Stimulated activated CD4-positive, alpha-beta T cell treated with anti-CD3 and anti-CD28 coated beads, Interleukin-1b, Interleukin-23, amount 100 ng/mL, for 4 hours (primary cell): ENCODE data around the gene TBC1D22A.
A peak's percentile ranks its signal among the peaks of the same experiment; 100 is the strongest.

Source experiments
- DNase-seq, 2 donors: peaks; one replicate each; pipeline ENCODE4 v3.0.0-alpha.2; 2020; ENCODE audit warnings: low read depth in 2 of 2

Gene TBC1D22A

GRCh38 chr22:46752988-46753310 lies 9.5 kb upstream of the TBC1D22A start:
- DNase-seq: no peak

- DNase-seq: no peak
These were observed 9.1 kb upstream of the TBC1D22A start for GRCh38 chr22:46753360-46753759.

- no peak for DNase-seq
These were observed 8.7 kb upstream of the TBC1D22A start for GRCh38 chr22:46753761-46754109.

GRCh38 chr22:46754110-46754799 lies 8.2 kb upstream of the TBC1D22A start:
- no peak for DNase-seq

GRCh38 chr22:46754826-46755225 lies 7.6 kb upstream of the TBC1D22A start:
- DNase-seq: no peak

- DNase-seq: no peak
These were observed 6.9 kb upstream of the TBC1D22A start for GRCh38 chr22:46755525-46755924.

- no peak for DNase-seq
These were observed 6.4 kb upstream of the TBC1D22A start for GRCh38 chr22:46756097-46756496.

- DNase-seq: no peak
These were observed 5.3 kb upstream of the TBC1D22A start for GRCh38 chr22:46757104-46757503.

GRCh38 chr22:46758121-46758520 lies 4.3 kb upstream of the TBC1D22A start:
- no peak for DNase-seq

GRCh38 chr22:46758867-46759290 lies 3.6 kb upstream of the TBC1D22A start:
- DNase-seq: peak in 1 of 2 donors; percentile 39

GRCh38 chr22:46761017-46761416 lies 1.4 kb upstream of the TBC1D22A start:
- DNase-seq: no peak

GRCh38 chr22:46761539-46762237 lies 762 bp upstream of the TBC1D22A start:
- DNase-seq: no peak

- DNase-seq: no peak
These were observed 728 bp downstream of the TBC1D22A start for GRCh38 chr22:46763051-46763705.

GRCh38 chr22:46764140-46764680 lies 1.8 kb downstream of the TBC1D22A start:
- DNase-seq: no peak

GRCh38 chr22:46764779-46765485 lies 2.5 kb downstream of the TBC1D22A start:
- DNase-seq: no peak

- DNase-seq: no peak
These were observed 4.2 kb downstream of the TBC1D22A start for GRCh38 chr22:46766611-46767010.

- DNase-seq: no peak
These were observed 5.0 kb downstream of the TBC1D22A start for GRCh38 chr22:46767249-46767985.

- DNase-seq: no peak
These were observed 6.8 kb downstream of the TBC1D22A start for GRCh38 chr22:46769191-46769675.

- no peak for DNase-seq
These were observed 7.3 kb downstream of the TBC1D22A start for GRCh38 chr22:46769706-46770105.

- no peak for DNase-seq
These were observed 7.7 kb downstream of the TBC1D22A start for GRCh38 chr22:46770151-46770641.

GRCh38 chr22:46770726-46771125 lies 8.3 kb downstream of the TBC1D22A start:
- DNase-seq: no peak
